K562 (cell line): ENCODE measurements around the gene ZNF668. TPM values are rescaled to one million over a fixed set of nuclear protein-coding genes. Genes with fewer than 3 reads are reported as not detected.

ENCODE experiments used
- ATAC-seq: fragments of 200-7000 bp; cut with Tn5 transposase; 3 replicates; pipeline ENCODE4 v1.9.1; 2020; ENCODE audit warnings: moderate library complexity
- BruUV-seq: library from RNA; stranded (reverse); fragments of 400-500 nt; replicated peaks from 2 replicates; lab custom pipeline; 2021; lab: Mats Ljungman, UMichigan
- CTCF ChIA-PET: fragments of 300-600 bp; formaldehyde crosslinking; extraction: SDS; loops from one replicate; lab custom pipeline; 2021; ENCODE audit warnings: low intra/inter-chr PET ratio; lab: Yijun Ruan, JAX
- POLR2A ChIA-PET: fragments of 300-600, 350-650 bp; sonication (Branson Sonifier 250); formaldehyde crosslinking; extraction: SDS; loops from one replicate; lab custom pipeline; 2021; ENCODE audit warnings: antibody characterized with exemption, inconsistent platforms; lab: Yijun Ruan, JAX
- DNase-seq, 4 experiments: peaks; one replicate each; pipeline versions ENCODE4 v3.0.0 to v3.0.0-alpha.2; 2011 to 2018; ENCODE audit warnings: low spot score in 3 of 4, mixed read lengths in 3 of 4; ENCODE audit errors: extremely low read depth in 1 of 4
- FAIRE-seq: peaks from 2 replicates; lab custom pipeline; 2011; peaks lifted over from hg19 to GRCh38; lab: Jason Lieb, UNC
- H2AFZ ChIP-seq: 2 replicates; pipeline ENCODE4 v1.6.0; 2011; ENCODE audit warnings: low read depth, low read length, control low read depth, inconsistent platforms
- H3K27ac ChIP-seq: fragments of 200-600 bp; 3 replicates; pipeline ENCODE4 v1.8.0; 2011; ENCODE audit warnings: low read depth, mild to moderate bottlenecking, control low read depth, inconsistent platforms, low read length, moderate library complexity, mixed read lengths; ENCODE audit errors: extremely low read depth
- H3K27me3 ChIP-seq, 2 experiments: fragments of 300-600 bp in 1 of 2; 2 replicates in 1 of 2; 3 replicates in 1 of 2; pipeline versions ENCODE4 v1.6.0 to v1.8.0; 2011; ENCODE audit warnings: inconsistent platforms in 2 of 2, low read length in 2 of 2, mild to moderate bottlenecking in 1 of 2, mixed read lengths in 1 of 2, moderate library complexity in 1 of 2; ENCODE audit not compliant: control insufficient read depth in 2 of 2, insufficient read depth in 2 of 2
- H3K36me3 ChIP-seq: fragments of 300-600 bp; 3 replicates; pipeline ENCODE4 v1.8.0; 2011; ENCODE audit warnings: mild to moderate bottlenecking, low read length, inconsistent platforms; ENCODE audit not compliant: control insufficient read depth, insufficient read depth
- H3K4me1 ChIP-seq, 2 experiments: fragments of 200-600 bp in 1 of 2; replicated peaks in 1 of 2; 2 replicates in 1 of 2; 3 replicates in 1 of 2; pipeline versions ENCODE4 v1.5.1 to v1.8.0; 2011; ENCODE audit warnings: inconsistent platforms in 2 of 2, low read length in 2 of 2, mild to moderate bottlenecking in 1 of 2, mixed read lengths in 1 of 2, moderate library complexity in 1 of 2; ENCODE audit not compliant: control insufficient read depth in 2 of 2, insufficient read depth in 2 of 2
- H3K4me2 ChIP-seq: 2 replicates; pipeline ENCODE4 v1.6.1; 2011; ENCODE audit warnings: low read length, control low read depth, inconsistent platforms, mixed read lengths; ENCODE audit not compliant: insufficient read depth
- H3K4me3 ChIP-seq: fragments of 200-600 bp; sonication (generic), shearing (Covaris generic); 2 replicates; pipeline ENCODE4 v1.5.1; 2016; ENCODE audit warnings: control low read depth, inconsistent platforms
- H3K79me2 ChIP-seq: fragments of 200-600 bp; 3 replicates; pipeline ENCODE4 v1.8.0; 2011; ENCODE audit warnings: low read length, inconsistent platforms; ENCODE audit not compliant: control insufficient read depth, insufficient read depth
- H3K9ac ChIP-seq, 2 experiments: 2 replicates each; pipeline versions ENCODE4 v1.6.0 to v1.6.1; 2011; ENCODE audit warnings: low read depth in 2 of 2, low read length in 2 of 2, control low read depth in 1 of 2, inconsistent platforms in 1 of 2, mild to moderate bottlenecking in 1 of 2, mixed read lengths in 1 of 2; ENCODE audit not compliant: insufficient read depth in 1 of 2
- H3K9me1 ChIP-seq: one replicate; pipeline ENCODE4 v1.6.0; 2011; ENCODE audit warnings: inconsistent platforms, mild to moderate bottlenecking, low read length, moderate library complexity; ENCODE audit not compliant: control insufficient read depth, insufficient read depth
- H3K9me3 ChIP-seq: replicated peaks from 2 replicates; pipeline ENCODE4 v1.5.1; 2011; ENCODE audit warnings: low read depth, low read length, inconsistent platforms; ENCODE audit not compliant: control insufficient read depth, insufficient read depth
- H4K20me1 ChIP-seq: replicated peaks from 2 replicates; pipeline ENCODE4 v1.6.1; 2011; ENCODE audit warnings: low read length, inconsistent platforms, mixed read lengths; ENCODE audit not compliant: control insufficient read depth, insufficient read depth
- POLR2G ChIP-seq: fragments of 200-400 bp; formaldehyde crosslinking; IDR thresholded peaks from 2 replicates; pipeline ENCODE4 v1.6.1; 2017; ENCODE audit warnings: low read depth, mild to moderate bottlenecking, antibody characterized with exemption, low read length, moderate library complexity
- TCF15 ChIP-seq: fragments of 250-450 bp; sonication (Bioruptor Pico); IDR thresholded peaks from 2 replicates; pipeline ENCODE4 v1.8.0; 2022; ENCODE audit warnings: moderate library complexity, mild to moderate bottlenecking, inconsistent platforms
- ZNF354B ChIP-seq: fragments of 250-450 bp; sonication (Bioruptor Pico); IDR thresholded peaks from 2 replicates; pipeline ENCODE4 v1.4.0; 2020
- WGBS: fragments of 100-300 bp; shearing (Covaris generic); methylation state at CpG from one replicate; pipeline ENCODE4 v1.1.6; 2016; ENCODE audit warnings: low coverage, mixed read lengths; ENCODE audit not compliant: insufficient coverage; ENCODE audit errors: missing lambda C conversion rate; 5-methylcytosine and 5-hydroxymethylcytosine counted together
- in situ Hi-C: fragments of 300-500 bp; cut with MboI; formaldehyde crosslinking; loops from 4 replicates; pipeline ENCODE4 v1.15.0; 2018; ENCODE audit warnings: inconsistent platforms, mixed read lengths
- intact Hi-C: fragments of 100-400 bp; cut with micrococcal nuclease; formaldehyde crosslinking; loops from 2 replicates; pipeline ENCODE4 v1.14.2; 2022
- polyA plus RNA-seq, 8 experiments: library from polyadenylated mRNA; depleted of rRNA in 4 of 8; stranded (reverse) in 5 of 8; unstranded in 3 of 8; fragments of >200 nt; fragmentation: Nextera tagmentation in 2 of 8; fragmentation: Illumina TruSeq in 1 of 8; extraction: Ambion mirVana in 2 of 8; extraction: Trizol in 1 of 8; gene quantifications; 2 replicates each; pipeline versions ENCODE4 v1.2.1 to v1.2.3, GENCODE V29; 2011 to 2014; ENCODE audit warnings: inconsistent platforms in 1 of 8, missing spikeins in 1 of 8
- total RNA-seq, 7 experiments: library from RNA; depleted of rRNA in 6 of 7; stranded (reverse); fragments of >200 nt in 6 of 7; fragmentation: Illumina TruSeq in 2 of 7; extraction: Trizol in 2 of 7; gene quantifications; 2 replicates each; pipeline versions ENCODE4 v1.2.1 to v1.2.3, GENCODE V29; 2011 to 2021; ENCODE audit warnings: low replicate concordance in 1 of 7

ZNF668 gene
- total and polyA plus RNA-seq, 9 of the 15 experiments (the other 6 are each of a cell fraction or from before 2014, with no cell fraction given) = 0.04 to 15.3 (median 3.8) TPM; not detected in 1

- POLR2A ChIA-PET = interaction anchor here (0.6 to 3.4 kb wide), 5 partner anchors 8 to 1159 kb away, joined by 3 to 32 read pairs (median 3); partner anchors contain the start of genes ZNF646 and ZNF668
- no TSS peak for BruUV-seq
- Histone ChIP-seq H3K9me1 (no peaks in the 10 kb centered on the region), H4K20me1 (0 out of 2 replicates have a peak, but pooled peaks cover 5% of the 10 kb centered on the region), H3K4me2 (no peak overlapping the region), H3K79me2 (no peaks in the 10 kb centered on the region), H3K4me1 (peaks cover 0 to 63% of the 10 kb centered on the region in 2 experiments; a peak in 3 of 5 replicates), H3K9me3 (no peaks in the 10 kb centered on the region), H3K36me3 (peaks cover 55% of the 10 kb centered on the region; the same call in 2 of the 3 replicates), H3K4me3 (no peak overlapping the region)
- no peak for DNase-seq
- intact Hi-C loops = no loop called here
- no peak for ATAC-seq
- CTCF ChIA-PET = no interaction called here
- FAIRE-seq = no peak
- peak; percentile 42; the same call in 1 of the 2 replicates for TF ChIP-seq POLR2G
- no peak for TF ChIP-seq ZNF354B (CRISPR knock-in tag)
- no peak for TF ChIP-seq TCF15 (CRISPR knock-in tag)
- TF ChIP-seq, all 486 proteins: peak for 1
- in situ Hi-C loops = no loop called here
- Histone ChIP-seq H3K27me3 (no peaks in the 10 kb centered on the region), H3K27ac (no peak overlapping the region), H2AFZ (no peak overlapping the region), H3K9ac (peak overlapping the region in 1 of 2 experiments; percentile 19; a peak in 1 of 4 replicates)
- 84% methylated on average over 18 of the region's 18 CpGs for WGBS
Observed at GRCh38 chr16:31085873-31086628, 12.0 kb upstream of the ZNF668 start.
